Activated gamma-delta T cell (primary cell): Measurements from ENCODE around the gene TEAD1.

Source experiments
- DNase-seq: peaks from one replicate; lab custom pipeline; 2025; lab: John Stamatoyannopoulos, UW

TEAD1 gene

DNA sequence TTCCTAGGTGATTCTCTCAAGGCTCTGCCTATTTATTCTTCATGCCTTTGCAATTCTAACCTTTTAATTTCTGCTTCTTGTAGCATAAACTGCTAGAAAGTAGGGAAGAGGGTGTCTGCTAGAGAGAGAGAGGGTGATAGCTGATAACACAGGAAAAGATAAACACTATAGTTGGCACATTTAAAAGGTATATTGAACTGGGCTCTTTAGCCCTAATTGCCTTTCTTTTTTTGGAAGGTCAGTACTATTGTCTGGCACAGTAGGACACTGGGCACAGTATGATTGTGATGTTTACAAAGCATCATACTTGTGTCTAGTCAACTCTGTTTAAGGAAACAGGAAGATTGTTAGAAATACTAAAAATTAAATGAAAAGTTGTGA is 33.3 kb downstream of the TEAD1 start:
- DNase-seq = no peak

DNA sequence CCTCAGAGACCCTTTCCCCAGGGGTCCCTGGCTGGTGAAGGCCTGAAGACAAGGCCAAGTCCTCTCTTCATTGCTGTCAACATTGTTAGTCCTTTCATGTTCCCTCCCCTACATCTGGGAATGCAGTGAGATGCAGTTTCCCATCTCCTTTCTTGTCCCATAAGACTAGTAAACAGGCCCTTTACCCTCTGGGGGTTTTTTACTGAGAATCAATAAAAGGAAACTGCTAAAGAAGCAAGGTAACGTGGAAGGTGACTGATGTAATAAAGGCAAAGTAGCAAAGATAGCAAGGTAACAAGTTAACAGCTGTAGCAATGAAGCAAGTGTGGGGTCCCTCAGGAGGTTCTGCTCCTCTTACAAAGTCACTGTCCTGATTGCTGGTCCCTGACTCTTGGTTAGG is 37.3 kb downstream of the TEAD1 start:
- DNase-seq = no peak

DNA sequence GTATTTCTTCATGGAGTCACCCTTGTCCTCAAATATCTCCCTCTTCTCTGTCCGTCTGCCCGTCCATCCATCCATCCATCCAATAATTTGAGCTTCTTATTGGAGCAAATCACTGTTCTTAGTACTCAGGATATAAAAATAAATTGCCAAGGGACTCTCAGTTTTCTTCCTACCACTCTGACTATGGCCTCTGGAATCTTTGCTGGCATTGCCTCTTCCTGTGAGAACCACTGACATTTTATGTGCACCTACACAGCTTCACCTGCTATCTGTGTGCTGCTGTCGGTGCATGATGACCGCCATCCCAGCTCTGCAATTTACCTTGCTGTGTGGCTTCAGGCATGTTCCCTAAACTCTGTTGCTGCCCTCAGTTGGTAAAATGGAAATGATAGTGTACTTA is 37.9 kb downstream of the TEAD1 start:
- DNase-seq = no peak

DNA sequence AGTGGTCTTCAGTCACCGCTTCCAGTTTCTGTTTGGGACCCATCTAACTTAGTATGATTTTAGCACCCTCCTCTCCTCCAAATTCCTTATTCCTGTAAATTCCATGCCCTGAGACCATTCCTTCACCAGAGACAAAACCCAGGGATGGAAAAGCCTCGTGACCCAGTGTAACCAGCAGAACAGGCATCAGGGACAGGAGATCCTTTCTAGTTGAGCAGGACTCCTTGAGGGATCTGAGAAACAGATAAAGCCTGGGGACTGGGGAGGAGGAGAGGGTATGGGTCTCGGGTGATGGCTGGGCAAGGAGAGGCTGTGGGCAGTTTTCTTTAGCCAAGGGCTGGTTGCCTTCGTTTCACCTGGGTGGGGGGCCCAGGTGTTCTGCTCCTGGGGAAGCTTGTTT is 40.9 kb downstream of the TEAD1 start:
- DNase-seq = no peak

DNA sequence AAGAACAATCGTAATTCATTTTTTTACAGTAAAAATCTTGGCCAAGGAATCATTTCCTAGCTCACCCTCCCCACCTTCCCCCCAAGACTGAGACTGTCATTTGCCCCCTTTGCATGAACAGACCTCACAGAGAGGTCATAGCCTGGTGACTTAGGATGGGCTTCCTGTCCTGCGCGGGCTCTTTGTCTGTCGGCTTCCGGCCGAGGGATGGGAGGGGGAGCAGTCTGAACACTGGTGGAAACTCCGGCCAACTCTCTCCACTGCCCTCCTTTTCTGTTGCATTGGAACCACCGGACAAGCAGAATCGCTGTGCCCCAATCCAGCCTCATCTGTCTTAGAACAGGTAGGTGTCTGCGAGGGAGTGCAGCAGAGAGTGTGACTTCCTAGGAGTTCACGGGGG is 41.7 kb downstream of the TEAD1 start:
- no peak for DNase-seq

DNA sequence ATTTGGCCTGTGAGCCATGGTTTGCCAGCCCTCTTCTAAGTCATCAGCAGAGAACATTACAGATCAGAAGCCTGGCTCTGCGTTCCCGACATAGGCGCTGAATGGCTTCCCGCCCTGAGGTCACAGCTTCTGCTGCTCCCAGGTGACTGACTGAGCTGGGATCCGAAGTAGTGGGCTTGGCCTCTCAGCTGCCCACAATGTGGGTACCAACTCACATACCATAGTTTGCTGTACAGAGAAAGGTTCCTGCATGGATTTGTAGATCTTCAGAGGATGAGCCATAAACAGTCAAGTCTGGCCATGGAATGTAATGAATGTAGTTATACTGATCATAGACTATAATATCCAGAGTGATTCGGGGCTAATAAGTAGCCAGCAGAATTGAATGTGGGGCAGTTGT is 42.6 kb downstream of the TEAD1 start:
- DNase-seq = no peak

DNA sequence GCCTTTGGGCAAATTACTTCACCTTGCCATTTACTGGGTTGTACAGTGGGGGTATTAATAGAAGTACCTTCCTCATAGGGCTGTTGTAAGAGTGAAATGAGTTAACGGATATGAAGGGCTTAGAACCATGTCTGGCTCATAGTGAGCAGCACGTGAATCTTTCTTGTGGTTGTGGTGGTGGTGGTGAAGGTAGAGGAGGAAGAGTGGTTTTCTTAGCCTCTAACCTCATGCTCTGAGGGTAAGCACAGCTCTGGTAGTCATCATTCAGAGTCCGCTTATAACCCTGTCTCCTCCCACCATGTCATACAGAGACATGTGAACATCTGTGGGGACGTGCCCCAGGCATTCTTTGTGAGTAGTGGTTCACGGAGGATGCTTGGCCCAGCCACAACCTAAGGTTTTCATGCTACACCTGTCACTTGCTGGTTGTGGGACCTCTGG is 43.6 kb downstream of the TEAD1 start:
- no peak for DNase-seq

DNA sequence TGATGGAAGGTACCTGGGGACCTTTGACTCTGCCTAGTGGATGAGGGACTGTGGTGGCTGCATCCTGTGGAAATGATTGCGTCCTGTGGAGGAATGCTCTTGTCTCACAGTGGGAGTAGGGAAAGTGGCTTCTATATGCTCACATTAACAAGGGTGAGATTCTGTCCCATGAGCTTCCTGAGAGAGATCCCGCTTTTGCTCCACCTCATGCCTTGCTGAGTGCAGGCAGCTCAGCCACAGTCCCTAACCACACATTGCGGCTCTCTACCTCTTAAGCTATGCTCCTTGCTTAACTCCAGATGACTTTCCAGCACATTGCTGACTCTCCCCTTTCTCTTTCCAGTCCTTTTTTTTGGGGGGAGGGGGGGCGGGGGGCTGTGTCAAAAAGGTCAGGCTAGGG is 45.0 kb downstream of the TEAD1 start:
- DNase-seq = no peak

DNA sequence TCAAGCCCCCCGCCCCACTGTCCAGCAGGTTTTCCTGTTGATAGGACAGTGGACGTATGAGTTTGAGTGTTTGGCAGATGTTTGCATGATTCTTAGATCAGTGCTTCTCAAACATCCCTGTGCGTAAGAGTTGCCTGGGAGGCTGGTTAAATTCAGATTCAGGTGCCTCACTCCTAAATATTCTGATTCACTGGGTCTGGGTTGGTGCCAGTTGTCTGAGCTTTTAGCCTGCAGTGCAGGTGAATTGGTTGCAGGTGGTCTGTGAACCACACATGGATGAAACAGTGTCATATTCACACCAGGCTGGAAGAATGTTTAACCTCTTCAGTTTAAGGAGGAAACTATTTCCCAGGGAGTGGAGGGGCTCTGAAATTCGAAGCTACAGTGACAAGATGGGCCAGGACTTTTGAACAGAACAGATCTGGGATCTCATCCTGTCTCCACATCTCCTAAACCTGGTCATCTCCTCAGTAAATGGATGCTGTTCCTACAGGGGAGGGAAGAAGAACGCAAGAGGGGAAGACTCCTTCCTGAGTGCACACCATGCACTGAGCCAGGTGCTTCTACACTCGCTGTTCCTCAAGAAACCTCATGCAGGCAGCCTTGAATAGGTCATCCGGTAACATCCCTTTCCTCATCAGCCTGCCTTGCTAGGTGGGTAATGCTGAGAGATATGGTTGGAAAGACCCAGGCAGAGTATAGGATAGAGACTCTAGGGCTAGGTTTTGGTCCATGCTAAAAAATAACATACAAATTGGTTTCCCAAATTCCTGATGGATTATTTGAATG is 47.8 kb downstream of the TEAD1 start:
- DNase-seq = no peak

DNA sequence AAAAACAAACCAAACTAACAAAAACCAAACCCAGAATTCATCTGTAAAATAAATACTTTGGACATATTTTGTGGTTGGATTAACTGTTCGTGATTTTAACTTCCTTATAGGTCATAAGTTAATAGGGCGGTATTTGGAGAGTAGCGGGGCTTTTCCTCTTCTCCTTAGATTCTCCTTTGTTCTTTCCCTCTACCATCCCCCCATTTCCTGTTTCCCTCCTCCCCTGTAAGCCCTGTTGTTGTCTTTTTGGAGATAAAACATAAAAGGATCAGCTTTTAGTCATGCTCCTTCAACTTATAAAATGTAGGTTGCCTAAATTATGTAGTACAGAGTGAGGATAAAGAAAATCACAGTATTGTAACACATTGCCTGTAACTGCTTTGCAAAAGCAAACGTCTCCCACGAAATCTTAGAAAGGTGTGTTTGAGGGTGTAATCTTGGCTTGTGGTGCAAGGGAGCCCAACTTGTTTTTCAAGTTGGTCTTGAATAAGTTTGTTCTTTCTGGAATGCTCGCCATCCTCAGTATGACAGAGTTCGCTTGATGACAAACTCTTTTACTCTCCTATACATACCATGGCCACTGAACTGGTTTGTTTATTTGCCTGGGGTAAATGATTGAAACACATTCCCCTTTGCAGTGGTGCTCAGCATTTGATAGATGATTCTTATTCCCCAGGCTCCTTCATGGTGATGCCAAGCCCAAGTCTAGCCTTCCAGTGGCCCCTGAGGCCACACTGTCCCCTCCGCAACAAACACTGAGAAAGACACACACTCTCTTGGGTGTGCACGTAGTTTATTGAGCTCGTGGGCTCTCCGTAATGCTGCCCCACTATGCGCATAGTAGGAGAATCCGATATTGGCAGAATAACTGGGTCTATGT is 49.4 kb downstream of the TEAD1 start:
- DNase-seq = no peak

DNA sequence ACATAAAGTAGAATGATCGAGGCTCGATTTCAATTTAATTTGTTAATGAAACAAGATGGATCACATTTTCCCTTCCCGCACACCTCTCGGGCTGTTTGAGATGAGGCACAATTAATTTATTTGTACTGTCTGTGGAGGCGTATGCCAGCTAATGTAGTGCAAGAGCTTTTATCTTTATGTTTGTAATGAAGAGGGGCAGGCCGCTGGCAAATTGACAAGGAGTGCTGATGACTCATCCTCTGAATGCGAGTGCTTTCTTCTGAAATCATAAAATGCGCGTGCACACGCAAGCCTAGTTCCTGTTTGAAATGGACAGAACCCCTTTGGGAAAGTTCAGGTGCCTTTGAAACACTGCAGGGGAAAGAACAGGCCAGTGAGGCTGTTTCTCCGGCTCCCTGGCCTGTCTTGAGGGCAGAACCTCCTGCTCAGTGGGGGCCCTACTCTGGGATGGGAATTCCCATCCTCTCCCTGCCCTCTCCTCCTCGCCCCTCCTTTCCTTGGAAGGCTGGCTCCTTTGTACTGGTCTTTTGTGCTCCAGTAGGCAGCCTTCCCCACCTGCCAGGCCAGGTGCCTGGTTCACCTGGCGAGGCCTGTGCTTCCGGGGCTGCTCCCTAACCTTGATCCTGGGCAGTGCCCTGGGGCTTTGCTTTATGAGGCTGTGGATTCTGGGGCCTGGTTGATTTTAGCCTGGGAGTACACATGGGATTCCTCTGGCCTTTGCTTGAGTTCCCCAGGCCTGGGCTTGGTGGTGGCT is 50.3 kb downstream of the TEAD1 start:
- DNase-seq = no peak

DNA sequence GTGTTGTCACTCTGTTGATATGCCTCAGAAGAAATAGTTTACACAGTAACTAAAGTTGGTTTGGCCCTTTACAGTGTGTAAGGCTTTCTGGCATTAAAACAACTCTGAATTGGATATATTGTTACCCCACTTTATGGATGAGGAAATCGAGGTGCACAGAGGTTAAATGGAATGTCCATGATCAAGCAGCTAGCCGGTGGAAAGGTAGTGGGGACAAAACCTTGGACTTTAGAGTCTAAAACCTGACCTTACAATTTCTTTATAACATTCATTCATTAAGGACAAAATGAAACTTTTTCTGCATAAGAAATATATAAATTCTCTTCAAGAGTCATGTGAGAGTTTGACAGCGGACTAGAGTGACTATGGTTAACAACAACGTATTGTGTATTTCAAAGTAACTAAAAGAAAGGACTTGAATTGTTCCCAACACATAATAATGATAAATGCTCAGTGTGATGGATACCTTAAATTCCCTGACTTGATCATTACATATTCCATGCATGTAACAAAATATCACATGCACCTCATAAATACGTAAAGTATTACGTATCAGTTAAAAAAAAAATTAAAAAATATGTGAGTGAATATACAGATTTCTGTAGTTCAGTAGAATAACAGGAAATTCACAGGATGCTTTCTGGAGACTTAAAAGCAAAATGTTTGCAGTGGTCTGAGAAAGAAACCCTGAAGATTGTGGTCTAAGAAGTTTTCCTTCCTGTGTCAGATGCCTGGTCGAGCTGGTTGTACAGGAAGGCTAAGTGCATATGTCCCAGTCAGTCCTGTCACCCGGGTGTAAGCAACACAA is 51.0 kb downstream of the TEAD1 start:
- no peak for DNase-seq

DNA sequence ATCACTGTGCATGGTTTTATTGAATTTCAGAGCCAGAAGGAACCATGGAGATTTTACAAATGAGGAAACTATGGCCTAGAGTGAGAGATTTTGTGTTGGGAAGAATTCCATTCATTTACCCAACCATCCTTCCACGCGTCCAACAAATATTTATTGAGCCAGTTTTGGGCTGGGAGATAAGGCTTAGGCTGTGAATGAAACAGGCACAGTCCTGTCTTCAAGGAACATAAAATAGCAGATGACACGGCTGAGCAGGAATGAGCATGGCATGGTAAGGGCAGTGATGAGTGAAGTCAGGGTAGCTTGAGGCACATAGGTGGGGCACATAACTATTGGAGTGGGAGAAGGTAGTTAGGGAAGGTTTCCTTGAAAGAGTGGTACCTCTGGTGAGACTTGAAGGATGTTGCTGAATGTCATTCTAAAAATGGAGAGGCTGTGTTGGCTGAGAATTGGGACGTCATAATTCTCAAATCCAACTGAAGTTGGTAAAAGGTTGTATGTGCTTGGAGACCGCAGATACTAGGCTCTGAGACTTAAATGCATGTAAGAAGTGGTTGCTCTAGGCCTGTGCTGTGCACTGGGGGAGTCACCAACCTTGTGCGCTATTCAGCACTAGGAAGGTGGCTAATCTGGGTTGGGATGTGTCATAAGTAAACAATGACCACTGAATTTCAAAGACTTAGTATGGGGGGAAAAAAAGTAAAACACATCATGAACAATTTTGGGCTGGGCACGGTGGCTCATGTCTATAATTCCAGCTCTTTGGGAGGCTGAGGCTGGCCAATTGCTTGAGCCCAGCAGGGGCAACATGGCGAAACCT is 51.9 kb downstream of the TEAD1 start:
- no peak for DNase-seq

DNA sequence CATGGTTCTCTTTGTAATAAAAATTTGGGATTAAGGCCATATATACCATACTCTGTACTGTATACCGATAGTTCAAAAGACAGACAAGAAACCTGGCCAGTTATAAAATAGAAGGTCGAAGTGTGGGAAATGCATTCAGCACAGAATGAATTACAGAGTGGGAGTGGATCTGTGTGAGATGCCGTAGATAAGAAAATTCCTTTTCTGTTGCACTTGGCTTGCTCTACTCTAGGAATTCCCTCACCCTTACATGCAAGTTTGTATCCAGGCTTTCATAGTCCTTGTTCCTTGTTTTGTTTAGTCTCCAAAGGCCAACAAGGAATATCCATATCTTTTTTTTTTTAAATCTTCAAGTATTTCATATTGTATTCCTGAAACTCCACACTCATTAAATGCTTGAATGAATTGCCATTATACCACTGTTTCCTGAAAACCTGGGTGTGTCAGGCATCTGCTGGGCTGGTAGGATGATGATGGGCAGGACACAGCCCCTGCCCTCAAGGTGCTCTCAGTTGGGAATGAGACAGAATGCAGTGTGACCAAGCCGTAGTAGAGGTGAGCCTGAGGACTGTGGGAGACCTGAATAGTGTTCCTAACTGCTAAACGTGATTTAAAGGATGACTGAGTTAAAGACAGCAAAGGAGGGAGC is 53.5 kb downstream of the TEAD1 start:
- no peak for DNase-seq

DNA sequence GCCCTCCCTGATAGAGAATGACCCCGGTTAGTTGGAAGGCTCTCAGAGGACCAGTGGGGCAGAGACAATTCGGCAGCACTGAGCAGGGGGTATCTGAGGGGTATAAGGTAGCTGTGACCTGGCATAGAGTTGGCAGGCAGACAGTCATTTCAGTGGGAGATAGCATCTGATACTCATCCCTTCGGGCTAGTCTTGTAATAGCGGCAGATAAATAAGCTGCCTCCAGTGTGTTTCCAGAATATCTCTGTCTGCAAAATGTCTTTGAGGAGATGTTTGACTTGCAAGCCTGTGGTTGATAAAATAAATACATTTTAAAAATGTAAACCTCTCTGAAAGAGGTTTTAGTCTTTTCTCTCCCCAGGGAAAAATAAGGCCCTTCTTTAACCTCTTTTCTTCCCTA is 54.2 kb downstream of the TEAD1 start:
- no peak for DNase-seq

DNA sequence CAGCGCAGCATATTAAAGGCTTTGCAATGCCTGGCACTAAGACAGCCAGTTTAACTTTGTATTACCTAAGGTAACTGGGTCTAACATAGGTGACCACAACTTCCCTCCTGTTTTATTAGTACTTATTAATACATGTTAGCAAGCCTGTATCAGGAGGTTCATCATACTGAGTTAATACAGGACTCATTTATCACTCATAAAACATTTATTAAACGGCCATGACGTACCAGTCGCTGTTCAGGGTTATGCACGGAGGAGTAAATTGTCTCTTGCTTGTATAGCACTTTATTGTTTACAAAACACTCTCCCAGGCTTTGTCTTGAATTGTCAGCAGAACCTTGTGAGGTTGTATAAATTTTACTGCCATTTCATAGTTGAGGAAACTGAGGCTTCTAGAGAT is 55.7 kb downstream of the TEAD1 start:
- no peak for DNase-seq

DNA sequence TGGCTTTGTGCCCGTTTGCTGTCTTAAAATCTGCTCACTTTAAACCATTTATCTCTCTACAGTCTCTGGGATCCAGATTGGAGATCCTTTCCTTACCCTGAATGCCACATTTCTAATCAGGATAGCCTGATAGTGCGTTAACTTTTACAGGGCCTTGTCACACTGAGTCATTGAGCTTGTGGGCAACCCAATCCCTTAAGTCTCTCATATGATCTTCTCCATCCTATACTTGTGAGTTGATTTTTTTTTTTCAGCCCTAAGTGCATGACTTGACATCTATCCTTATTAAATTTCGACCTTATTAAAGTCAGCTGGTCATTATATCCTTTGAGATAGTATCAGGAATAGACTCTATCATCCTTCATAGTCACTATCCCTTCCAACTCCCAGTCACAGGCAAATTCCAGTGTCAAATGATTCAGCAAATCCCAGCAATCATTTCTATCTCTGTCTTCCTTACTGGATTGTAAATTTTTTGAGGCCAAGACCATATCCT is 57.7 kb downstream of the TEAD1 start:
- DNase-seq = no peak

DNA sequence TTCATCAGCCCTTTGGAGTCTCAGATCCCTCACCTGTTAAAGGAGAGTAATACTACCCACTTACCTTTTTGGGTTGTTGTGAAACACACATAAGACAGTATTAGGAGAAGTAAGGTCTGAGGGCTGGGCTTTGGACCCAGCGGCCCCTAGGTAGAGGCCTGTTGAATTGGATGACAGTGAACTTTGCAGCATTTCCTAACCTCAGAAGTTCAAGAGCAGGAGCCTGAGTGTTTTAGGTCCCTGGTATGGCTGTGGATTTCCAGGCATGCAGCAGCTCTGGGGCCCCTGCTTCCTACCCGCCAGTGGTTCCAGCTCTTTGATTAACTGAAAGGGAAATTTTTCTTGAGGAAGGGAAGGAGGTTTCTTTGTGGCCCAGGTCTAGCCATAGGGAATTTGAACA is 58.9 kb downstream of the TEAD1 start:
- no peak for DNase-seq

DNA sequence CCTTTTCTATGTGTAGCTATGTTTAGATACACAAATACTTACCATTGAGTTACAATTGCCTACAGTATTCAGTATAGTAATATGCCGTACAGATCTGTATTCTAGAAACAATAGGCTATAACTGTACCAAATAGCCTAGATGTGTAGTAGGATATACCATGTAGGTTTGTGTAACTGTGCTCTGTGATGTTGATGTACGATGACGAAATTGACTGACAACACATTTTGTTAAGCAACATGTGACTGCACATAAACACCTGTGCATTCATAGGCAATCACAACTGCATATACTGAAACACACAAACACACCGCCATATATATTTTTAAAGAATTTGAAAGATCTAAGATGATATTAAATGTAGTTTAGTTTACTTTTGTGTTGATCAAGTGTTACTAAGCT is 60.4 kb downstream of the TEAD1 start:
- no peak for DNase-seq

DNA sequence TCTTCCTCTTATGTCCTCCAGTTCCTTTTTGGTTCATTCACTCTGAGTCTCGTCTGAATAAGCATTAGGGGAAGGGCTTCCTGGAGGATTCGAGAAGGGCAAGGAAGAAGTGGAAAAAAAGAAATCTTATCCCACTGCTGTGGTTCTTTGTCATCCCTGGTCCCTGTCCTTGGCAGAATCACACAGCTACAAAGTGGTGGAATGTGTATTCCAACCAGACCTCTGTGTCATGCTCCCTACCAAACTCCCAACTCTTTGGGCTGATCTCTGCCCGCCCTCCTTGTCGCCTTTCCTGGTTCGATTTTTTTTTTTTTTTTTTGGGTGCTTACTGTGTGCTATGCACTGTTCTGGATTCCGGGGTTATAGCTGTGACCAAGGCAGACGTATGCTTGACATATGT is 61.0 kb downstream of the TEAD1 start:
- no peak for DNase-seq
